WTC11 (cell line): Measurements from ENCODE around the gene RPL27.

Experiments used
- CREM ChIP-seq: sonication (generic); formaldehyde crosslinking; IDR thresholded peaks from 2 replicates; pipeline ENCODE4 v1.8.1; 2022; ENCODE audit warnings: mild to moderate bottlenecking, missing genetic modification reagents, moderate library complexity
- GRHL2 ChIP-seq: fragments of 250-450 bp; sonication (Bioruptor Pico); IDR thresholded peaks from 2 replicates; pipeline ENCODE4 v1.8.0; 2022; ENCODE audit warnings: mild to moderate bottlenecking, moderate library complexity; ENCODE audit not compliant: insufficient replicate concordance, severe bottlenecking
- RELA ChIP-seq: sonication (generic); formaldehyde crosslinking; IDR thresholded peaks from 2 replicates; pipeline ENCODE4 v1.8.1; 2022; ENCODE audit warnings: missing genetic modification reagents, mild to moderate bottlenecking, borderline replicate concordance
- TF ChIP-seq, protein P1 (sequence below): sonication (generic); formaldehyde crosslinking; IDR thresholded peaks from 2 replicates; pipeline ENCODE4 v1.8.1; 2023; ENCODE audit warnings: mild to moderate bottlenecking, moderate library complexity, missing genetic modification reagents
- TF ChIP-seq, protein P2 (sequence below): fragments of 200-600 bp; IDR thresholded peaks from 2 replicates; pipeline ENCODE4 v1.8.0; 2022; ENCODE audit warnings: antibody characterized with exemption

DNA sequence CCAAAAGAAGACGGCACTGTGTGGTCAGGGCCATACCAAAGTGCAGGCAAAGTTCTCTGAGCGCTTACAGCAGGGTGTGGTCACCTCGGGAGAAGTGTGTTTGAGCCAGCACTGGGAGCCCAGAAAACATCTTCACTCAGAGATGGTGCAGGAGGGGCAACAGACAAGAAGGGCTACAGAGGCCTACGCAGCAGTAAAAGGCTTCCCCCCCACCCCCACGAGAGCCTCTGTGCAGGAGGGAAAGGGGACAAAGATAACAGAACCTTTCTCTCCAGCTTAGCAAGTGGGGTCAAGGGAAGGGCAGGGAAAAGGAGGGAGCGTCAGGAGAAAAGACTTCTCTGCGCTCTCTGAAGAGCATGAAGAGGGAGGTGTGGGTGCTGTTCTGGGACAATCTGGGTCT lies 21.2 kb downstream of the RPL27 start:
- TF ChIP-seq RELA (CRISPR knock-in tag) (no peak), GRHL2 (no peak), CREM (CRISPR knock-in tag) (no peak)
- TF ChIP-seq, protein P1, sequence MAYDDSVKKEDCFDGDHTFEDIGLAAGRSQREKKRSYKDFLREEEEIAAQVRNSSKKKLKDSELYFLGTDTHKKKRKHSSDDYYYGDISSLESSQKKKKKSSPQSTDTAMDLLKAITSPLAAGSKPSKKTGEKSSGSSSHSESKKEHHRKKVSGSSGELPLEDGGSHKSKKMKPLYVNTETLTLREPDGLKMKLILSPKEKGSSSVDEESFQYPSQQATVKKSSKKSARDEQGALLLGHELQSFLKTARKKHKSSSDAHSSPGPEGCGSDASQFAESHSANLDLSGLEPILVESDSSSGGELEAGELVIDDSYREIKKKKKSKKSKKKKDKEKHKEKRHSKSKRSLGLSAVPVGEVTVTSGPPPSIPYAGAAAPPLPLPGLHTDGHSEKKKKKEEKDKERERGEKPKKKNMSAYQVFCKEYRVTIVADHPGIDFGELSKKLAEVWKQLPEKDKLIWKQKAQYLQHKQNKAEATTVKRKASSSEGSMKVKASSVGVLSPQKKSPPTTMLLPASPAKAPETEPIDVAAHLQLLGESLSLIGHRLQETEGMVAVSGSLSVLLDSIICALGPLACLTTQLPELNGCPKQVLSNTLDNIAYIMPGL (CRISPR knock-in tag), result no peak
- TF ChIP-seq, protein P2, sequence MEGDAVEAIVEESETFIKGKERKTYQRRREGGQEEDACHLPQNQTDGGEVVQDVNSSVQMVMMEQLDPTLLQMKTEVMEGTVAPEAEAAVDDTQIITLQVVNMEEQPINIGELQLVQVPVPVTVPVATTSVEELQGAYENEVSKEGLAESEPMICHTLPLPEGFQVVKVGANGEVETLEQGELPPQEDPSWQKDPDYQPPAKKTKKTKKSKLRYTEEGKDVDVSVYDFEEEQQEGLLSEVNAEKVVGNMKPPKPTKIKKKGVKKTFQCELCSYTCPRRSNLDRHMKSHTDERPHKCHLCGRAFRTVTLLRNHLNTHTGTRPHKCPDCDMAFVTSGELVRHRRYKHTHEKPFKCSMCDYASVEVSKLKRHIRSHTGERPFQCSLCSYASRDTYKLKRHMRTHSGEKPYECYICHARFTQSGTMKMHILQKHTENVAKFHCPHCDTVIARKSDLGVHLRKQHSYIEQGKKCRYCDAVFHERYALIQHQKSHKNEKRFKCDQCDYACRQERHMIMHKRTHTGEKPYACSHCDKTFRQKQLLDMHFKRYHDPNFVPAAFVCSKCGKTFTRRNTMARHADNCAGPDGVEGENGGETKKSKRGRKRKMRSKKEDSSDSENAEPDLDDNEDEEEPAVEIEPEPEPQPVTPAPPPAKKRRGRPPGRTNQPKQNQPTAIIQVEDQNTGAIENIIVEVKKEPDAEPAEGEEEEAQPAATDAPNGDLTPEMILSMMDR, result no peak
